DMS53 treated with DMSO at 0.1 percent for 48 hours (cell line): ENCODE data around the gene XCR1.
"Not testable (repeated sequence)": the region's sequence is repeated elsewhere in the genome, so short reads cannot be mapped to it uniquely, and the experiment has no call there.

Experiments used
- DNase-seq: peaks from one replicate; lab custom pipeline; 2025; ENCODE audit not compliant: unreplicated experiment; lab: John Stamatoyannopoulos, UW

The XCR1 gene, protein sequence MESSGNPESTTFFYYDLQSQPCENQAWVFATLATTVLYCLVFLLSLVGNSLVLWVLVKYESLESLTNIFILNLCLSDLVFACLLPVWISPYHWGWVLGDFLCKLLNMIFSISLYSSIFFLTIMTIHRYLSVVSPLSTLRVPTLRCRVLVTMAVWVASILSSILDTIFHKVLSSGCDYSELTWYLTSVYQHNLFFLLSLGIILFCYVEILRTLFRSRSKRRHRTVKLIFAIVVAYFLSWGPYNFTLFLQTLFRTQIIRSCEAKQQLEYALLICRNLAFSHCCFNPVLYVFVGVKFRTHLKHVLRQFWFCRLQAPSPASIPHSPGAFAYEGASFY

DNA sequence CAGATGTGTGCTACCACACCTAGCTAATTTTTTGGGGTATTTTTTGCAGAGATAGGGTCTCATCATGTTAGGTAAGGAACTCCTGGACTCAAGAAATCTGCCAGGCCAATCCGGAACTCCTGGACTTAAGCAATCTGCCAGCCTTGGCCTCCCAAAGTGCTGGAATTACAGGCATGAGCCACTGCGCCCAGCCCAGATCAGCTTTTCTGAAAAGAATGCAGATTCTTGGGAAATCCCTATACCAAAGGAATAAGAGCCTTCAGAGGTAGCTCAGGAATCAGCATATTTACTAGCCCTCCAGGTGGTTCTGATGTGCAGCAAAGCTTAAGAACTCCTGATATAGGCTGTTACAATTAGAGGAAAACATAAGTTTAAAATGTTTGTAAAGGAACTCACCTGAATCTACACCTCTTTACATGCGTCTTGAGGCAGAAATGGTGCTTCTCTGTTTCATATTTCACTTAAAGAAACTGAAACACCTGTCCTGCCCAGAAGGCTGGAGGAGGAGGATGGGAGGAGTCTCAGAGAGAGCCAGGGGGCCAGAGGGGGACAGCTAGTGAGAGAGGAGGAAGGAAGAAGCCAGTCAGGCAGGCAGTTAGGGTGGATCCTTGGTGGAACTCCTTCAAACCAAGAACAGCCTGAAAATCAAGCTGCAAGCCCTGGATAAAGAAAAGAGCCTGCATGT is at the start of gene XCR1:
XCR1 (minus strand) TSS at position 463 of the 685 bp plus-strand sequence. CDS start 5,536 bp downstream, outside the sequence.
- DNase-seq: no peak

DNA sequence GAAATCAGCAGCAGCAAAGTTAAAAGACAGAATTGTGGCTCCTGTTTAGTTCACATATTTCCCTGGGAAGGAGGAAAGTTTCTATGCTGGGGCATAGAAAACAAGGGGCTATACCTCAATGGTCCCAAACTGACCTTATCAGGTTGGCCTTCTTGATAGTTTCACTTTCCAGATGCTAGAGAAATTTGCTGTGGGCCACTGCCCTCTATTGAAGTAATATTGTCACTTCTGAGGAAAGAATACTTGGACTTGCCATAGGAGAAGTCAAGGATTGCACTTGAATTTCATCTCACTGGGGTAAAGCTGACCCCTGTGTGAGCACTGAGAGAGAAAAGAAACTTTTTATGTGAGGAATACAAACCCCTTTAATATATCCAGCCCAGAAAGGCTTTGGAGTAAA is 49.3 kb upstream of the XCR1 start:
- DNase-seq: no peak

DNA sequence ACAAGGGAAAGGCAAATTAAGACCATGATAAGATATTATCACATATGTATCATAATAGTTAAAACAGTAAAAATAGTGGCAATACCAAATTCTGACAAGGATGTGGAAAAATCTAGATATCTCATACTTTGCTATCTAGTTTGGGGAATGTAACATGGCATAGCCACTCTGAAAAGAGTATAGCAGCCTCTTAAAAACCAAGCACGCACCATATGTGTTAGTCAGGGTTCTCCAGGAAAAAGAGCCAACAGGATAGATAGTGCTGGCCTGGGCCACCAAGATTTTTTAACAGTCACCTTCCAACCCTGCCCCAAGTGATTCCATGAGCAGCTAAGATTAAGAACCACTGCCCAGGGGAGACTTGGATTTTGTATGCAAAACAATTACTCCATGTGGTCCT is 48.5 kb upstream of the XCR1 start:
- DNase-seq: no peak

DNA sequence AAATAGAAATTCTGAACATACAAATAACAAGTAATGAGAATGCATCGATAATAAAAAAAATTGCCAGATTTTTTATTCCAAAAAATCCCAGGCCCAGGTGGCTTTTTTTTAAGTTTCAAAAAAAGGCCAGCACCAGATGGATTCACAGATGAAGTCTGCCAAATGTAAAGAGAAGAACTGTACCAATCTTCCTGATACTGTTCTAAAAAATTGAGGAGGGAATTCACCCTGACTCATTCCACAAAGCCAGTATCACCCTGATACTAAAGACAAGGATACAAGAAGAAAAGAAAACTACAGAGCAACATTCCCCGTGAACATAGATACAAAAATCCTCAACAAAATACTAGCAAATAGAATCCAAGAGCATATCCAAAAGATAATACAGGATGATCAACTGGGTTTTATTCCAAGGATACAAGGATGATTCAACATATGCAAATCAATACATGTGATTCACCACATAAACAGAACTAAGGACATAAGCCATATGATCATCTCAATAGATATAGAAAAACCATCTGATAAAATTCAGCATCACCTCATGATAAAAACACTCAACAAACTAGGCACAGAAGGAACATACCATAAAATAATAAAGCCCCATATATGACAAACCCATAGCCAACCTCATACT is 44.1 kb upstream of the XCR1 start:
- no peak for DNase-seq

DNA sequence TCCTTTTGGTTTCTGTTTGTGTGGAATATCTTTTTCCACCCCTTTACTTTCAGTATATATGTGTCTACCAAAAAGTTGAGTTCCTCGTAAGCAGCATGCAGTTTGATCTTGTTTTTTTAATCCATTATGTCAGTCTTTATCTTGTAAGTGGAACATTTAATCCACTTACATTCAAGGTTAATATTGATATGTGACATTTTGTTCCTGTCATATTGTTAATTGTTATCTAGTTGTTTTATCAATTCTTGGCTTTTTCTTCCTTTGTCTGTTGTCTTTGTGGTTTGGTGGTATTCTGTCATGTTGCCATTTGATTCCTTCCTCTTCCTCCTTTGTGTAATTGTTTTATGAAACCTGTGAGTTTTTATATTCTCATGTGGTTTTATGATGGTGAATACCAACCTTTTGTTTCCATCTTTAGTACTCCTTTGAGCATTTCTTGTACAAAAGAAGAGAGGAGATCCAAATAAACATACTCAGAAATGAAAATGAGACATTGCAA is 43.4 kb upstream of the XCR1 start:
- DNase-seq: no peak

DNA sequence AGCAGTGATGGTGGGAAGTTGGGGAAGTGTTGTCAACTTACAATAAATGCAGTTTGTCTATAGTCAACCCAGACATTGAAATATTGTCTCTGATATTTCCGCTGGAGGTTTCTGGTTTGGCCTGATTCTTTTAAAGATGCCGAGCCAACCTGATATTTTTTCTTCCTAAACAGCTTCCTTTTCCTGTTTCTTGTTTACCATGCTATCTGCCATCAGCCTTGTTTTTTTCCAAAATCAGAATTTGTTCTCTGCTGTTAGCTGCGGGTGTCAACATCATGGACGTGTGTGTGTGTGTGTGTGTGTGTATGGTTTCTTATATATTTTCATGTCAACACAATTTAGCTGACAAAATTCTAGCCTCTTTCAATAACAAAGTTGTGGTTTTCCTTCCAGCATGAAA is 41.2 kb upstream of the XCR1 start:
- DNase-seq: no peak

DNA sequence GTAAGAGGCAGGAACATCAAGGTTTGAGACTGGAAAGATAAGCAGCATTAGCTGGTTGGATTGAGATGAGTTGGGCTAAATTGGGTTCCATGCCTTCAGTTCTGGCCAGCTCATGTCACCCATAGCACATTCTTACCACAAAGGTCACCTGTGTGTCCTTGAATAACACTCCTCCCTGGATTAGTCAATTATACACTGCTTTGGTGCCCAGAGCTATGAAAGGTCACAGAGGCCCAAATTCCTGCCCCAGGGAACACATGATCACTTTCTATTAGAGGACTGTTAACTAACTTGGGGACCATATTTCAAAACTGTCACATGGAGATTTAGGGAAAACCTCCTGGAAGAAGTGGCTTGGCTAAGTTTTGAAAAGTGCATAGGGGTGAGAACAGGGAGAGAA is 40.1 kb upstream of the XCR1 start:
- no peak for DNase-seq

DNA sequence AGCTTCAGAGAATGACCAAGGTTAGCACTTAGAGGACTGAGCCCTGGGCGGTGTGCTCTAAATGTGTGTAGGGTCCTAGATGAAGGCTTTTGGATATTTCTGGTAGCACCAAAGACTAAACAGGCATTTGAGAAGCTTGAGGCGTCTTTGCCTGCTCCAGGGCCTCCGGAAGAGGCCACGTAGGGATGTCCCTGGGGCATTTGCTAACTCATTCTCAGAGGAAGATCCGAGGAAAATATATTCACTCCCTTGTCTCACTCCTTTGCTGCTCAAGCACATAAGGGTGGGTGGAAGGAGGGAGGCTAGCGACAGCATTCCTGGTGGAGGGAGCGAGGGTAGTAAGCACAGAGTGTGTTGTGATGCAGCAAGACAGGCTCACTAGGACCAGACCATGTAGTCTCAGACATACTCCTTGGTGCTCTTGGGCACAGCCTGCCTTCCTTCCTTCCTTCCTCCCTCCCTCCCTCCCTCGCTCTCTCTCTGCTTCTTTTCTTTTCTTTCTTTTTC is 38.5 kb upstream of the XCR1 start:
- no peak for DNase-seq

DNA sequence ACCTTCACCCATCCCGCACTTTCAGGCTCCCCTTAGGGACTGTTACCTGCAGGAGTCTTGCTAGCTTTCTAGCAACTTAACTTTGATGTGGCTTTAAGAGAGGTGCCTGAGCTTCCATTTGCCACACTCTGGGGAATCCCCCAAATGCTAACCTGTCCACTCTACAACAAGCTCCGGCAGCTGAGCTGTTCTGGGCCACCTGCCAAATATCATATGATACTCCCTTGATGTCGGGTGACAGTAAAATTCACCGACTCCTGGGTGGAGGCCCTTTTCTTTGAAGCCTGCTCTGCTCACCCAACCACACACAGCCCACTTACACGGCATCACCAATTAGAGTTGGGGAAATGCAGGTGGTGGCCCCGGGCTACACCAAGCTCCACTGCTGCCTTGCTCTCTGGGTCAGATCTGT is 38.0 kb upstream of the XCR1 start:
- peak; percentile 50 for DNase-seq

DNA sequence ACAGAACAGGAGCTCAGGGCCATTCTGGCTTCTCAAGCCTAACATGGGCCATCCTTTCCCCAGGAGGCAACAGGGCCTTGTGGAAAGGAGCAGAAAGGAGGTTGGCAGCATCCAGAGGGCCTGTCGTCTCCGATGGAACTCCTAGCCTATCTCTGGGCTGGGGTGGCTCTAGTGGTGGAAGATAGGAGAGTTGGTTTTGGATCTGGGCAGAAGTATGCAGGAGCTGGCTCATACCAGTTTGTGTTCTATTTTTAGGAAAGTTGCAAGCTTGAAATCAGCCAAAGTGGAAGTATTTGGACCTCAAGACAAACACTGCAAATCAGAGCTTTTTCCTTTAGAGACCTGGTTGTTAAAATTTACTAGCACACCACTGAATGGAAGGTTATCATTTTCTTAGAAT is 35.4 kb upstream of the XCR1 start:
- no peak for DNase-seq

DNA sequence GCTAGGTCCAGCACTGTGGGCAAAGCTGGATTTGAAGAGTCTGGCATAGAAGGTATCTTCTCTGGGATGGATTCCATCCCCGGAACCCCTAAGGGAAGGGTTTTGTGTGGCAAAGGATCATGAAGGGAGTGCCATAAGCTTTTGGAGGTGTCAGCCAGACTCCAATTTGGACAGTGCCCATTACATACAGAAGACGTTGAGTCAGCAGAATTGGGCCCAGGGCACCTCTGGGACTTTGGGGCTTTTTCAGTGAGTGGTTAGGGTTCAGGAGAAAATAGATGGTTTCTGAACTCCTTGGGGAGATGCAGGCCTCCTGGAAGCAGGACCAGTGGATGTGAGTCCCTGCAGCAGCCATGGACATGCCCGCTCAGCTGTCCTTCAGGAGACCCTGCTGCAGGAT is 34.6 kb upstream of the XCR1 start:
- DNase-seq: no peak

DNA sequence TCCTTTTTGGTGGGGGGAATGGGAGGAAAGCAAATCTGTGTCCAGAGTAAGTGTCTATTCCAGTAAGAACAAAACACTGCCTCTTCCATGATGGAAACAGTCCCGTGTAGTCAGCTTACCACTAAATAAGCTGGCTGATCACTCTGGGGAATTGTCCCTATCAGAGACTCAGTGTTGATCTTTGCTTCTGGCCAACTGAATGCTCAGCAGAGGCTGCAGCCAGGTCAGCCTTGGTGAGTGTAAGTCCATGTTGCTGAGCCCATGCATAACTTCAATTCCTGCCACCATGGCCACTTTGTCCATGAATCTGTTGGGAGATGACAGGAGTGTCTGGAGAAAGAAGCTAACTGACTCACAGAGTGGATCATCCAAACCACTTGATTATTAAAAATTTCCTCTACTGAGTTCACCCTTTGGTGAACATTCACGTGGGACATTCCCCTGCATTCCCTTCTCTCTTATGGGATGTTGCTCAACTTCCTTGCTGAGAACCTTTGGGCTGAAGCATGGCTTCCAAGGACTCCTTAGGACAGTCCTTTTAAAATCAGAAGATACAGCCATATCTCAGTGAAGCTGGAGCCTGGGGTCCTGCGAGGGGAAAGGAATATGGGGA is 33.9 kb upstream of the XCR1 start:
- no peak for DNase-seq

DNA sequence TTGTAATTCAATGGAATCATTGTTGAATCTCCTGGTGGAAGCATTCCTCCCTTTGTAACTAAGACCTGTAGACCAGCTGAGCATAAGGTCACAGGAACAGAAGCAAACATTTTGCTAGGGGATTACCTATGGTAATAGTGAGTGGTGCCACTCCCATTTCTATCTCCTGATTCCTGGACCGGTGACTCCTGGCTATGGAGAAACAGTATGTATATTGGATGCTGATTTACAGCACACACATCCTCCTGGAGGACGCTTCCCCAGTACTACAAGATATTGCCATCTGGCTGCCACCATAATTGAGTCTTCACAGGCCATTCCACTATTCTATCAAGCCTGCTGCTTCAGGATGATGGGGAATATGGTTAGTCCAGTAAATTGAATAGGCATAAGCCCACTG is 33.3 kb upstream of the XCR1 start:
- no peak for DNase-seq

DNA sequence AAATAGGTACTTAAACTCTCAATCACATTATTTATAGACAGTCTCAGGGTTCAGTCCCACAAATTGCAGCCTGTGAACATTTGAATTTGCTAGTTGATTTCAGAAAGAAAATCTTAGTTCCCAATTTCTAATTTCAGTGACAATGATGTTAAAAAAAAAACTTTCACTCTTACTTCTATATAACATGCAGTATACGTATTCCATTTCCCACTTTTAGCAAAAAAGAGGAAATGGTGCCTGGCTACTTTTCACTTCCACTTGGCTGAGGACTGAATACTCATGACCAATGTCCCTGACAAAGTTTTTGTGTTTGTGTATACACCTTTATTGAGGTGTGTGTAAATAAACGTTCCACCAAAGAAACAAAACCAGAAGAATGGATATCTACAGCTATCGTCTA is 32.1 kb upstream of the XCR1 start:
- DNase-seq: no peak

DNA sequence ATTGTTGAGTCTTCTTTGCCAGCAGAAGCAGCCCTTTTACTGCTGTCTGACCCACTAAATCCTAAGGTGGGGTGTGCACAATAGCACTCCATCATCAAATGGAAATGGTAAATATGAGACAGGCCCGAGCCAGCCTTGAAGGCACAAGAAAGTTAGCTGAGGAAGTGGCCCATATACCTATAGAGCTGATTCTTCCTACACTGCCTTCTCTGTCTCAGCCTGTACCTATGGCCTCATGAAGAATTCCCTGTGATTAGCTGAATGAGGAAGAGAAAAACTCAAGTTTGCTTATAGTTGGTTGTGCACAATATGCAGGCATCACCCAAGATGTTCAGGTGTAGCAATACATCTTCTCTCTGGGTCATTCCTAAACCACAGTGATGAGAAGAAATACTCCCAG is 31.7 kb upstream of the XCR1 start:
- DNase-seq: no peak

DNA sequence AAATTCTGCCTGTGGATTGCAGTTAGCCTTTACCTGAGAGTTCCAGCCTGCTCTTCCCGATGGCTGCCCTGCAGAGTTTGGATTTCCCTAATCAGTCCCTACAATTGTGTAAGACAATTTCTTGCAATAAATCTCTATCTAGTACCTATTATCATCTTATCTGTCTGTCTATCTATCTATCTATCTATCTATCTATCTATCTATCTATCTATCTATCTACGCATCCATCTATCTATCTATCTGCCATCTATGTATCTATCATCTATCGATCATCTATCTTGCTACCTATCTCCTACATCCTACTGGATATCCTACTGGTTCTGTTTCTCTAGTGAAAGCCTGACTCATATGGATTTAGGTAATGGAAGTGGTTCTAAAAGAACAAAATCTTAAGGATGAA is 30.4 kb upstream of the XCR1 start:
- DNase-seq: no peak

DNA sequence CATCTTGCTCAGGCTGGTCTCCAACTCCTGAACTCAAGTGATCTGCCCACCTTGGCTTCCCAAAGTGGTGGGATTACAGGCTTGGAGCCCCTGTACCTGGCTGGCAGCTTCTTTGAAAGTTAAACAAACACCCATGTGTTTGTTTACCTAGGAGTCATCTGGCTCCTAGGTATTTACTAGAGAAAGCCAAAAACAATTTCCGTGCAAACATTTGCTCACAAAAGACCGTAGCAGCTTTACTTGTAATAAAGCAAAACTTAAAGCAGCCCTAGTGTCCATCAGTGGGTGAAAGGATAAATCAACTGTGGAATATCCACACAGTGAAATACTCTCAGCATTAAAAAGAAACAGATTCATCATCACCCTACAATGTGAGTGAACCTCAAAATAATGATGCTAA is 29.4 kb upstream of the XCR1 start:
- no peak for DNase-seq

DNA sequence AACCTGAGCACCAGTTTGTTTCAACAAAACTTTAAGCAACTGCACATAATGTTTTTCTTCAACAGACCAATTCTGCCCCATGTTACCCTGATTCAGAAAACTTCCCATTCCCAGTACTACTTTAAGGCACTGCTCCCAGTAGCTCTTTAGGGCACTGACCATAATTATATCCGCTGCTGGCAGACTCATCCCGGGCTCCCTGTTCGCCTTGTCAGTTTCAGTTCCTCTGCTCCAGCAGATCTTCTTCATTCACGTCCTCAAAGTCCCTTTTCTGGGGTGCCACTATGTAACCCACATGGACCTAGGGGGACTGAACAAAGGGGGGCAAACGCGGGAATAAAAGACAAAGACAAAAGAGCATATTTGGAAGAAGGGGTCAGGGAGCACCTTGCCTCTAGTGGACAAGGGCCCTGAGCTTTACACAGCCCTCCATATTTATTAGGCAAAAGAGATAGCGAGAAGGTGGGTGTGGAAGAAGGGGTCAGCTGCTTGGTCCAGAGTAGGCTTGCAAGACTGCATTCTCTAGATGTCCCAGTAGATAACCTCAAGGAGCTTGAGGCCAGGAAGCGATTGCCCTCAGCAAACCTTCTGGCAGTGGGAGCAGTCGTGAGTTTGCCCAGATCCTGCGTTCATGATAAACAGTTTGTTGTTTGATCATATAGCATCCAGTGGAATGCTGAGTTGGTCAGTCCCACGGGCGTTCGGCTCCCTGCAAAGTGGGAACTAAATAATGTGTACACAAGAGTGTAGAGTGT is 26.7 kb upstream of the XCR1 start:
- not testable (repeated sequence) for DNase-seq

DNA sequence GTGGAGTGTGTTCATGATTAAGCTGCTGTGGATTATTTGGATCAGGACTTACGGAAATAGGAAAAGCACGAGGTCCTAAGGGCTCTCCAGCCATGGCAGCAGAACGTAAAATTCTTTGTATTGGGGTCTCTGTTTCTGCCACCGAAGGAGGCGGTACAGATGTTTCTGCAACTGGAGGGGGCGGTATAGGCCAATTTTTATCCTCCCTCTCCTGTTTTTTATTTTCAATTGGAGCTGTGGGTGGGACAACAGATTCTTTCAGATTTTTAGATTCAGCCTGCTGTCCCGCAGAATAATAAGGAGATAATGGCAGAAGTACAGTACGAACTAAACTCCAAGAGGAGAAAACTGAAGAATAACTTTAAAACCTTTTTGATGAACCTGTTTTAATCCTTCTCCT is 26.0 kb upstream of the XCR1 start:
- not testable (repeated sequence) for DNase-seq

DNA sequence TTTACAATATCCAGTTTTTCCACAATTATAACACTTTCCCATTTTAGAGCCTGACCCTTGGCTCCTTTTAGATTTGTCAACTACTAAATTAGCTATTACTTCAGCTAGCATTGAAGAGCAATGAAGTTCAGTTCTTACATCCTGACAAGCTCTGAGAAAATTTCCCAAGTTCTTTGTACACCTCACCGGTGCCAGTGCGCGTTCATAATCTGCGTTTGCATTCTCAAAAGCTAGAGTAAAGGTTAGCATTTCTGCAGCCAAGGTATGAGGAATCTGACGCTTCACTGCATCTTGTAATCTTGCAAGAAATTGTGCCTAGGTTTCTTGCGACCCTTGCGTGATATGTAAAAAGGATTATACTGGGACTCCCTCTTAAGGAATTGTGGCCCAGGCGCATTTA is 25.2 kb upstream of the XCR1 start:
- no peak for DNase-seq

DNA sequence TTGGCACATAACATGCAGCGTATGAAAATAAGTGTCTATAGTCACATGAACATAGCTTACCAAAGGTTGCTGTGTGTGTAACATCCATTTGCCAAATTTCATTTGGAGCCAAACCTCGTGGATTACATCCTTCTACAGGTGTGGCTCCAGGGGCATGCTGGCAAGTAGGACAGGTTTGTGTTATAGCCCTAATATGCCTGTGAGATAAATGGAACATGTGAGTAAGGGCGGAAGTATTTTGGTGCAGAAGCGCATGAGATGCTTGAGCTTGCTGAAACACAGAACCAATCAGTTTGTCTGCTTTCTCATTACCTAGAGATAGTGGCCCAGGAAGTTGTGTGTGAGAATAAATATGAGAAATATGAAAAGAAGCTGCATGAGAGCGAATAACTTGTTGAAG is 21.8 kb upstream of the XCR1 start:
- no peak for DNase-seq
